ENCODE data around the gene ZNF668. TPM values are rescaled to one million over a fixed set of nuclear protein-coding genes. Genes with fewer than 3 reads are reported as not detected.
"Not testable (repeated sequence)": the region's sequence is repeated elsewhere in the genome, so short reads cannot be mapped to it uniquely, and the experiment has no call there.

ZNF668 gene
- total and polyA plus RNA-seq, 2 of the 8 experiments (the other 6 are each of a cell fraction or from before 2014, with no cell fraction given), result 14.0 to 14.3 TPM

DNA sequence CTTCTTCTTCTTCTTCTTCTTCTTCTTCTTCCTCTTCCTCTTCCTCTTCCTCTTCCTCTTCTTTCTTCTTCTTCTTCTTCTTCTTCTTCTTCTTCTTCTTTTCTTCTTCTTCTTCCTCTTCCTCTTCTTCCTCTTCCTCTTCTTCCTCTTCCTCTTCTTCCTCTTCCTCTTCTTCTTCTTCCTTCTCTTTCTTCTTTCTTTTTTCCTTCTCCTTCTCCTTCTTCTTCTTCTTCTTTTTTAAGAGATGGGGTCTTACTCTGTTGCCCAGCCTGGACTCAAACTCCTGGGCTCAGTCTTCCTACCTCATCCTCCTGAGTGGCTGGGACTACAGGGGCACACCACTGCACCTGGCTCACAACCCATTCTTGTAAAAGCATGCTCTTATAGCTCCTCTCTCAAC is 60.7 kb downstream of the ZNF668 start:
- not testable (repeated sequence) for H3K18ac ChIP-seq (ENCODE audit: extremely low read depth, low read length); H2BK120ac ChIP-seq (replicated peaks; ENCODE audit: low read depth, low read length); H3K4me3 ChIP-seq (ENCODE audit: extremely low read depth in 1 of 4, insufficient read depth in 2 of 4, low read depth in 3 of 4, low read length in 4 of 4); H3K9me3 ChIP-seq (ENCODE audit: insufficient read depth in 2 of 2, low read depth in 1 of 2, low read length in 1 of 2); DNase-seq (ENCODE audit: low read depth in 1 of 2, low spot score in 2 of 2); H3K56ac ChIP-seq (replicated peaks; ENCODE audit: insufficient read length, low read depth, low read length); H4K91ac ChIP-seq (replicated peaks; ENCODE audit: insufficient read length, low read length); H2BK15ac ChIP-seq (ENCODE audit: low read length); H3K79me1 ChIP-seq (ENCODE audit: low read depth, low read length); H3K79me2 ChIP-seq (ENCODE audit: control insufficient read depth in 1 of 2, insufficient read depth in 2 of 2, low read length in 2 of 2); H2BK20ac ChIP-seq (ENCODE audit: low read length); H3K27ac ChIP-seq (ENCODE audit: low read depth, low read length); H3K14ac ChIP-seq (ENCODE audit: insufficient read length); H2AFZ ChIP-seq (ENCODE audit: low read length); H3K23ac ChIP-seq (ENCODE audit: insufficient read length); H3K23me2 ChIP-seq (ENCODE audit: low read depth, low read length); H4K8ac ChIP-seq (ENCODE audit: extremely low read depth, insufficient read depth, low read length); H2BK5ac ChIP-seq (ENCODE audit: low read depth, low read length); H3K27me3 ChIP-seq (replicated peaks in 1 of 4; ENCODE audit: control insufficient read depth in 3 of 4, extremely low read depth in 1 of 4, insufficient read depth in 3 of 4, low read length in 3 of 4); H2BK12ac ChIP-seq (ENCODE audit: low read depth, low read length); H4K5ac ChIP-seq (ENCODE audit: insufficient read length, low read depth, low read length); H3K4me2 ChIP-seq (ENCODE audit: insufficient read depth in 1 of 2, low read depth in 2 of 2, low read length in 2 of 2); H3K36me3 ChIP-seq (ENCODE audit: control insufficient read depth in 2 of 4, insufficient read depth in 4 of 4, low read length in 3 of 4); H3K4ac ChIP-seq (replicated peaks; ENCODE audit: insufficient read length, low read depth, low read length); H4K20me1 ChIP-seq (replicated peaks in 1 of 2; ENCODE audit: control insufficient read depth in 1 of 2, insufficient read depth in 2 of 2, low read length in 2 of 2); H2AK5ac ChIP-seq (ENCODE audit: low read depth, low read length); H3K9ac ChIP-seq (replicated peaks in 1 of 4; ENCODE audit: extremely low read depth in 1 of 4, low read depth in 3 of 4, low read length in 3 of 4); FAIRE-seq
- peaks cover 0 to 13% (median 6%) of the 10 kb centered on the region in 4 experiments; a peak in 5 of 7 replicates for H3K4me1 ChIP-seq (replicated peaks in 1 of 4; ENCODE audit: control insufficient read depth in 3 of 4, insufficient read depth in 4 of 4, low read length in 3 of 4)
- ChIA-PET CTCF (ENCODE audit: partially characterized antibody) (interaction anchor here (0.8 to 3.2 kb wide), 3 partner anchors 26 to 60 kb away, joined by 3 to 16 read pairs (median 3); partner anchors contain the start of gene HSD3B7), POLR2A (ENCODE audit: partially characterized antibody) (interaction anchor here (1.3 kb wide), 1 partner anchor 59 kb away, joined by 3 read pairs; no protein-coding TSS in a partner anchor)

DNA sequence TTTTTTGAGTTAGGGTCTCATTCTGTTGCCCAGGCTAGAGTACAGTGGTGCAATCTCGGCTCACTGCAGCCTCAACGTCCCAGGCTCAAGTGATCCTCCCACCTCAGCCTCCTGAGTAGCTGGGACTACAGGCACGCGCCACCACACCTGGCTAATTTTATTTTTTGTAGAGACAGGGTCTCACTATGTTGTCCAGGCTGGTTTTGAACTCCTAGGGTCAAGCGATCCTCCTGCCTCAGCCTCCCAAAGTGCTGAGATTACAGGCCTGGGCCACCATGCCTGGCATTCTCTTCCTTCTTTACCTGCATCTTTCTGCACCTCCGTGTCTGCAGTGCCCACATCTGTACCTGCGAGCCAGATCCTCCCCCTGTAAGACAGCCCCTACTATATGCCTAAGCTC is 62.2 kb downstream of the ZNF668 start:
- not testable (repeated sequence) for H2BK12ac ChIP-seq (ENCODE audit: low read depth, low read length); H3K9me3 ChIP-seq (ENCODE audit: insufficient read depth in 2 of 2, low read depth in 1 of 2, low read length in 1 of 2); H3K4me3 ChIP-seq (ENCODE audit: extremely low read depth in 1 of 4, insufficient read depth in 2 of 4, low read depth in 3 of 4, low read length in 4 of 4); H2BK15ac ChIP-seq (ENCODE audit: low read length); H3K79me1 ChIP-seq (ENCODE audit: low read depth, low read length); H4K20me1 ChIP-seq (replicated peaks in 1 of 2; ENCODE audit: control insufficient read depth in 1 of 2, insufficient read depth in 2 of 2, low read length in 2 of 2); H3K27me3 ChIP-seq (replicated peaks in 1 of 4; ENCODE audit: control insufficient read depth in 3 of 4, extremely low read depth in 1 of 4, insufficient read depth in 3 of 4, low read length in 3 of 4); H3K18ac ChIP-seq (ENCODE audit: extremely low read depth, low read length); H3K56ac ChIP-seq (replicated peaks; ENCODE audit: insufficient read length, low read depth, low read length); H2BK5ac ChIP-seq (ENCODE audit: low read depth, low read length); H2AFZ ChIP-seq (ENCODE audit: low read length); H3K79me2 ChIP-seq (ENCODE audit: control insufficient read depth in 1 of 2, insufficient read depth in 2 of 2, low read length in 2 of 2); H3K27ac ChIP-seq (ENCODE audit: low read depth, low read length); H2BK20ac ChIP-seq (ENCODE audit: low read length); FAIRE-seq; DNase-seq (ENCODE audit: low read depth in 1 of 2, low spot score in 2 of 2); H3K23ac ChIP-seq (ENCODE audit: insufficient read length); H3K14ac ChIP-seq (ENCODE audit: insufficient read length); H3K36me3 ChIP-seq (ENCODE audit: control insufficient read depth in 2 of 4, insufficient read depth in 4 of 4, low read length in 3 of 4); H3K4me2 ChIP-seq (ENCODE audit: insufficient read depth in 1 of 2, low read depth in 2 of 2, low read length in 2 of 2); H4K5ac ChIP-seq (ENCODE audit: insufficient read length, low read depth, low read length); H3K4ac ChIP-seq (replicated peaks; ENCODE audit: insufficient read length, low read depth, low read length); H3K9ac ChIP-seq (replicated peaks in 1 of 4; ENCODE audit: extremely low read depth in 1 of 4, low read depth in 3 of 4, low read length in 3 of 4); H2BK120ac ChIP-seq (replicated peaks; ENCODE audit: low read depth, low read length); H4K91ac ChIP-seq (replicated peaks; ENCODE audit: insufficient read length, low read length); H3K23me2 ChIP-seq (ENCODE audit: low read depth, low read length); H4K8ac ChIP-seq (ENCODE audit: extremely low read depth, insufficient read depth, low read length)
- 81% methylated on average over 7 of the region's 7 CpGs; no CpG with 5 or more reads in 1 of the 2 experiments for WGBS, 2 experiments (ENCODE audit: extremely low coverage in 1 of 2, insufficient coverage in 1 of 2, insufficient read length in 1 of 2, insufficient replicate concordance in 2 of 2, low coverage in 1 of 2, low lambda C conversion rate in 2 of 2, missing lambda C conversion rate in 1 of 2)
- ChIA-PET CTCF (ENCODE audit: partially characterized antibody) (interaction anchor here (1.1 to 2.2 kb wide), 2 partner anchors 27 to 58 kb away, joined by 3 to 8 read pairs; partner anchors contain the start of gene HSD3B7), POLR2A (ENCODE audit: partially characterized antibody) (interaction anchor here (0.6 to 1.1 kb wide), 2 partner anchors 29 to 38 kb away, joined by 3 read pairs; no protein-coding TSS in a partner anchor)
- Histone ChIP-seq H3K4me1 (replicated peaks in 1 of 4; ENCODE audit: control insufficient read depth in 3 of 4, insufficient read depth in 4 of 4, low read length in 3 of 4) (peaks cover 4 to 18% (median 6%) of the 10 kb centered on the region in 4 experiments), H2AK5ac (ENCODE audit: low read depth, low read length) (0 out of 2 replicates have a peak overlapping the region, but pooled peaks have one; percentile 3)
